ENCODE results near the gene VAMP2.

DNA sequence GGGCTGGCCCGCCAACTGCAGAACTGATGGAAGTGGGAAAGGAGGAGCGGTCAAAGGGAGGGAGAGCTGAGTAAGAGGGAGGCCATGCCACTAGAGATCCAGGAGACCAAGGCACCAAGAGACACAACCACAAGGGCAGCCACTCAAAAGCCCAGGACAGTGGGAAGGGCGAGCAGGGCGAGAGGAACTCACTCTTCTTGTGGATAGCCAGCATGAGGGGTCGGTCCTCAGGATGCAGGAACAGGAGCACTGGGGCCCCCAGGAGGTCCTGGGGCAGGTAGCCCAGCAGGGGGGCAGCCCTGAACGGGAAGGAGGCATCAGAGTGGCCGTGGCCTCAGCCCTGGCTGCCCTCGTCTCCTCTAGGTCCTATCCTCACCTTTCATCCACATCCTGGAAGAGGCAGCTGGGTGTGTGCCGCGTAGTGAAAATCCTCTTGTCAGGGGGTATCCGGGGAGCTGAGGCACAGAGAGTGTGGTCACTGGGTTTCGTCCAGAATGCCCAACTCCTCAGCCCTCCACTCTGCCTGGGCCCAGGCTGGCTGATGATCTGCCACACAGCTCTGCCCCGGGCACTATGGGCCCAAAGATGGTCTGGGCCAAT, 14.8 kb downstream of the VAMP2 start:
- TF ChIP-seq ZNF629 (tag by site-specific recombination; IDR thresholded peaks at IDR 0.05) (no peak), ZBTB1 (tag by site-specific recombination; IDR thresholded peaks at IDR 0.05) (no peak), ZNF121 (tag by site-specific recombination; IDR thresholded peaks at IDR 0.05) (no peak)

Measured in HEK293 (cell line).